PFSK-1 (cell line): ENCODE results near the gene NEURL4.

ENCODE experiments used
- FOXP2 ChIP-seq: optimal IDR thresholded peaks from 2 replicates; pipeline ENCODE3; 2011; ENCODE audit warnings: borderline replicate concordance, control low read depth, inconsistent platforms; ENCODE audit not compliant: insufficient read depth; ENCODE audit errors: extremely low read length, extremely low read depth
- POLR2AphosphoS5 ChIP-seq: IDR thresholded peaks from 2 replicates; pipeline ENCODE4 v1.6.1; 2012; ENCODE audit warnings: low read depth, mild to moderate bottlenecking, control low read depth, low read length, moderate library complexity
- SIN3A ChIP-seq: IDR thresholded peaks from 2 replicates; pipeline ENCODE4 v1.6.1; 2012; ENCODE audit warnings: mild to moderate bottlenecking, low read length, moderate library complexity, borderline replicate concordance; ENCODE audit not compliant: insufficient read depth
- TAF1 ChIP-seq: IDR thresholded peaks from 2 replicates; pipeline ENCODE4 v1.6.1; 2012; ENCODE audit warnings: low read length, control low read depth, borderline replicate concordance; ENCODE audit not compliant: insufficient read depth
- TF ChIP-seq, protein P1 (sequence below), 2 experiments: IDR thresholded peaks; 2 replicates each; pipeline versions ENCODE4 v1.6.1 to v1.8.0; 2011 to 2012; ENCODE audit warnings: low read depth in 2 of 2, low read length in 2 of 2, control low read depth in 1 of 2, inconsistent platforms in 1 of 2, mild to moderate bottlenecking in 1 of 2, moderate library complexity in 1 of 2; ENCODE audit not compliant: insufficient read depth in 1 of 2

DNA sequence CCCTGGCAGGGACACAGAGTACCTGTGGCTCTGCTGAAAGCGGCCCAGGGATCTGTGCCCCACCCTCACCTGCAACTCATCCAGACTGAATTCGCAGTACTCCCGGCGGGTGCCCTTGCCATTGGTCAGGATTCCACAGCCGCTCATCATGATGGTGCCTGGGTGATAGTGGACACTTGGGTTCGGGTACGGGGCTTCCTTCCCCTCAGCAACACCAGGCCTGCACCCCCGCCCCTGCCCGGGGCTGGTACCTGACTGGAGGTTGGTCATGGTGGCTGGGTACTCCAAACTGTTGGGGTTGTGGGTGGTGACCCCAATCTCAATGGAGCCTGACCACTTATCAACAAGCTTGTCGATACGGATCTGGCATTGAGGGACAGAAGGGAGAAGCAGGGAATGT, 2.9 kb downstream of the NEURL4 start:
- TF ChIP-seq, protein P1, sequence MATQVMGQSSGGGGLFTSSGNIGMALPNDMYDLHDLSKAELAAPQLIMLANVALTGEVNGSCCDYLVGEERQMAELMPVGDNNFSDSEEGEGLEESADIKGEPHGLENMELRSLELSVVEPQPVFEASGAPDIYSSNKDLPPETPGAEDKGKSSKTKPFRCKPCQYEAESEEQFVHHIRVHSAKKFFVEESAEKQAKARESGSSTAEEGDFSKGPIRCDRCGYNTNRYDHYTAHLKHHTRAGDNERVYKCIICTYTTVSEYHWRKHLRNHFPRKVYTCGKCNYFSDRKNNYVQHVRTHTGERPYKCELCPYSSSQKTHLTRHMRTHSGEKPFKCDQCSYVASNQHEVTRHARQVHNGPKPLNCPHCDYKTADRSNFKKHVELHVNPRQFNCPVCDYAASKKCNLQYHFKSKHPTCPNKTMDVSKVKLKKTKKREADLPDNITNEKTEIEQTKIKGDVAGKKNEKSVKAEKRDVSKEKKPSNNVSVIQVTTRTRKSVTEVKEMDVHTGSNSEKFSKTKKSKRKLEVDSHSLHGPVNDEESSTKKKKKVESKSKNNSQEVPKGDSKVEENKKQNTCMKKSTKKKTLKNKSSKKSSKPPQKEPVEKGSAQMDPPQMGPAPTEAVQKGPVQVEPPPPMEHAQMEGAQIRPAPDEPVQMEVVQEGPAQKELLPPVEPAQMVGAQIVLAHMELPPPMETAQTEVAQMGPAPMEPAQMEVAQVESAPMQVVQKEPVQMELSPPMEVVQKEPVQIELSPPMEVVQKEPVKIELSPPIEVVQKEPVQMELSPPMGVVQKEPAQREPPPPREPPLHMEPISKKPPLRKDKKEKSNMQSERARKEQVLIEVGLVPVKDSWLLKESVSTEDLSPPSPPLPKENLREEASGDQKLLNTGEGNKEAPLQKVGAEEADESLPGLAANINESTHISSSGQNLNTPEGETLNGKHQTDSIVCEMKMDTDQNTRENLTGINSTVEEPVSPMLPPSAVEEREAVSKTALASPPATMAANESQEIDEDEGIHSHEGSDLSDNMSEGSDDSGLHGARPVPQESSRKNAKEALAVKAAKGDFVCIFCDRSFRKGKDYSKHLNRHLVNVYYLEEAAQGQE (IDR thresholded peaks at IDR 0.05; ENCODE audit: insufficient read depth in 1 of 2, low read depth in 2 of 2, low read length in 2 of 2): no peak
- TF ChIP-seq POLR2AphosphoS5 (no peak), SIN3A (no peak), TAF1 (no peak), FOXP2 (no peak)
